Measurements from ENCODE around the gene LILRA2.

- TF ChIP-seq, protein P1, sequence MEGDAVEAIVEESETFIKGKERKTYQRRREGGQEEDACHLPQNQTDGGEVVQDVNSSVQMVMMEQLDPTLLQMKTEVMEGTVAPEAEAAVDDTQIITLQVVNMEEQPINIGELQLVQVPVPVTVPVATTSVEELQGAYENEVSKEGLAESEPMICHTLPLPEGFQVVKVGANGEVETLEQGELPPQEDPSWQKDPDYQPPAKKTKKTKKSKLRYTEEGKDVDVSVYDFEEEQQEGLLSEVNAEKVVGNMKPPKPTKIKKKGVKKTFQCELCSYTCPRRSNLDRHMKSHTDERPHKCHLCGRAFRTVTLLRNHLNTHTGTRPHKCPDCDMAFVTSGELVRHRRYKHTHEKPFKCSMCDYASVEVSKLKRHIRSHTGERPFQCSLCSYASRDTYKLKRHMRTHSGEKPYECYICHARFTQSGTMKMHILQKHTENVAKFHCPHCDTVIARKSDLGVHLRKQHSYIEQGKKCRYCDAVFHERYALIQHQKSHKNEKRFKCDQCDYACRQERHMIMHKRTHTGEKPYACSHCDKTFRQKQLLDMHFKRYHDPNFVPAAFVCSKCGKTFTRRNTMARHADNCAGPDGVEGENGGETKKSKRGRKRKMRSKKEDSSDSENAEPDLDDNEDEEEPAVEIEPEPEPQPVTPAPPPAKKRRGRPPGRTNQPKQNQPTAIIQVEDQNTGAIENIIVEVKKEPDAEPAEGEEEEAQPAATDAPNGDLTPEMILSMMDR (IDR thresholded peaks at IDR 0.05) = no peak
- TF ChIP-seq POLR2A (IDR thresholded peaks at IDR 0.05) = no peak
These were observed 41.1 kb upstream of the LILRA2 start for GRCh38 chr19:54532528-54532927.

Measured in breast epithelium (tissue), 3 donors.